Endodermal cell (in vitro differentiated cells): Measurements from ENCODE around the gene ZMAT3. TPM values are rescaled to one million over a fixed set of nuclear protein-coding genes. Genes with fewer than 3 reads are reported as not detected.

Experiments
- DNase-seq: peaks from one replicate; pipeline ENCODE4 v3.0.0-alpha.2; 2017
- H3K27ac ChIP-seq: 2 replicates; pipeline ENCODE4 v1.5.1; 2013; ENCODE audit warnings: mild to moderate bottlenecking, low read depth, low read length, moderate library complexity
- H3K27me3 ChIP-seq: 2 replicates; pipeline ENCODE4 v1.6.1; 2013; ENCODE audit warnings: mild to moderate bottlenecking, low read length, moderate library complexity; ENCODE audit not compliant: insufficient read depth, control insufficient read depth, poor library complexity, severe bottlenecking
- H3K36me3 ChIP-seq: 2 replicates; pipeline ENCODE4 v1.7.0; 2013; ENCODE audit warnings: mild to moderate bottlenecking, low read length, moderate library complexity; ENCODE audit not compliant: control insufficient read depth, insufficient read depth
- H3K4me1 ChIP-seq: one replicate; pipeline ENCODE4 v1.7.0; 2013; ENCODE audit warnings: low read length; ENCODE audit not compliant: control insufficient read depth, insufficient read depth
- H3K4me3 ChIP-seq: 2 replicates; pipeline ENCODE4 v1.5.1; 2013; ENCODE audit warnings: mild to moderate bottlenecking, low read length, moderate library complexity
- H3K9ac ChIP-seq: 2 replicates; pipeline ENCODE4 v1.6.1; 2013; ENCODE audit warnings: mild to moderate bottlenecking, low read length, moderate library complexity; ENCODE audit not compliant: poor library complexity, severe bottlenecking; ENCODE audit errors: extremely low read depth
- H3K9me3 ChIP-seq: 2 replicates; pipeline ENCODE4 v1.6.1; 2013; ENCODE audit warnings: mild to moderate bottlenecking, low read length, moderate library complexity; ENCODE audit not compliant: control insufficient read depth
- H3K27ac Mint-ChIP-seq: 2 replicates; pipeline ENCODE4 v1.8.0; 2020; ENCODE audit warnings: mixed read lengths
- H3K27me3 Mint-ChIP-seq: 2 replicates; pipeline ENCODE4 v1.8.0; 2021; ENCODE audit warnings: mild to moderate bottlenecking, mixed read lengths; ENCODE audit not compliant: insufficient read depth
- H3K36me3 Mint-ChIP-seq: 2 replicates; pipeline ENCODE4 v1.8.0; 2020; ENCODE audit warnings: low read depth, mixed read lengths
- H3K4me1 Mint-ChIP-seq: 2 replicates; pipeline ENCODE4 v1.8.0; 2020; ENCODE audit warnings: mixed read lengths
- H3K4me3 Mint-ChIP-seq: 2 replicates; pipeline ENCODE4 v1.8.0; 2020; ENCODE audit warnings: mild to moderate bottlenecking, moderate library complexity, mixed read lengths
- H3K9me3 Mint-ChIP-seq: 2 replicates; pipeline ENCODE4 v1.8.0; 2020; ENCODE audit warnings: mild to moderate bottlenecking, mixed read lengths
- CTCF ChIP-seq: fragments of 200-600 bp; sonication (generic); conservative IDR thresholded peaks from 2 replicates; pipeline ENCODE4 v1.5.0; 2021; ENCODE audit warnings: antibody characterized with exemption, mild to moderate bottlenecking
- WGBS, 2 experiments: methylation state at CpG; one replicate each; pipeline versions ENCODE4 v1.1.5 to v1.1.7; 2013; ENCODE audit warnings: missing lambda C conversion rate in 2 of 2, mixed read lengths in 1 of 2; ENCODE audit not compliant: insufficient coverage in 1 of 2, insufficient read length in 1 of 2; 5-methylcytosine and 5-hydroxymethylcytosine counted together
- total RNA-seq, 2 donors: library from RNA; stranded (reverse); fragmentation: NEBNext Ultra II Directional in 1 of 2; extraction: Animal tissue kit (Norgen Biotek cat#: 25700) in 1 of 2; gene quantifications; 2 replicates in 1 of 2; 3 replicates in 1 of 2; pipeline ENCODE4 v1.2.1, GENCODE V29; 2021

Gene ZMAT3
- total RNA-seq, 2 donors from 2014 or later = 5.8 to 6.7 TPM

GRCh38 chr3:179000144-179000543, 71.5 kb downstream of the ZMAT3 start:
- Histone ChIP-seq H3K27me3 (no peaks in the 10 kb centered on the region), H3K9ac (no peak overlapping the region), H3K27ac (no peak overlapping the region), H3K9me3 (no peaks in the 10 kb centered on the region), H3K4me1 (no peaks in the 10 kb centered on the region), H3K36me3 (no peaks in the 10 kb centered on the region), H3K4me3 (no peak overlapping the region)
- TF ChIP-seq CTCF = no peak
- peaks cover 4% of the 10 kb centered on the region for H3K36me3 Mint-ChIP-seq
- H3K27ac Mint-ChIP-seq = no peak overlapping the region
- no peaks in the 10 kb centered on the region for H3K4me1 Mint-ChIP-seq
- no peak overlapping the region for H3K4me3 Mint-ChIP-seq
- peaks cover 5% of the 10 kb centered on the region for H3K9me3 Mint-ChIP-seq
- DNase-seq = no peak
- H3K27me3 Mint-ChIP-seq = no peaks in the 10 kb centered on the region

- H3K4me1 ChIP-seq = no peaks in the 10 kb centered on the region
- Mint-ChIP-seq H3K27me3 (no peaks in the 10 kb centered on the region), H3K36me3 (peaks cover 4% of the 10 kb centered on the region), H3K4me3 (no peak overlapping the region), H3K27ac (no peak overlapping the region), H3K4me1 (peaks cover 14% of the 10 kb centered on the region), H3K9me3 (peaks cover 10% of the 10 kb centered on the region)
- TF ChIP-seq CTCF = no peak
- H3K36me3 ChIP-seq = no peaks in the 10 kb centered on the region
- WGBS, 2 experiments = 92 to 95% methylated on average over 2 of the region's 2 CpGs
- H3K27ac ChIP-seq = no peak overlapping the region
- H3K9ac ChIP-seq = no peak overlapping the region
- H3K9me3 ChIP-seq = no peaks in the 10 kb centered on the region
- H3K4me3 ChIP-seq = no peak overlapping the region
- no peaks in the 10 kb centered on the region for H3K27me3 ChIP-seq
- DNase-seq = no peak
Observed at GRCh38 chr3:178996399-178996798, 75.2 kb downstream of the ZMAT3 start.

- H3K4me1 Mint-ChIP-seq = peaks cover 14% of the 10 kb centered on the region
- H3K27ac Mint-ChIP-seq = no peak overlapping the region
- no peak overlapping the region for H3K4me3 Mint-ChIP-seq
Observed at GRCh38 chr3:178990293-178990692, 81.3 kb downstream of the ZMAT3 start.

More at GRCh38 chr3:178990293-178990692, 81.3 kb downstream of the ZMAT3 start:
- H3K36me3 Mint-ChIP-seq = peaks cover 28% of the 10 kb centered on the region
- Histone ChIP-seq H3K4me1 (no peaks in the 10 kb centered on the region), H3K27me3 (no peaks in the 10 kb centered on the region), H3K36me3 (no peaks in the 10 kb centered on the region), H3K27ac (no peak overlapping the region), H3K9ac (no peak overlapping the region), H3K9me3 (peaks cover 60% of the 10 kb centered on the region), H3K4me3 (peak overlapping the region; percentile 48)
- no peak for DNase-seq
- peaks cover 66% of the 10 kb centered on the region for H3K9me3 Mint-ChIP-seq
- peaks cover 5% of the 10 kb centered on the region for H3K27me3 Mint-ChIP-seq
- WGBS, 2 experiments = 91 to 100% methylated on average over 1 to 3 of the region's 3 CpGs
- TF ChIP-seq CTCF = no peak
